Activated CD8-positive, alpha-beta memory T cell treated with anti-CD3 and anti-CD28 coated beads for 24 hours (primary cell): ENCODE data around the gene IQSEC3.

Experiments used
- DNase-seq: peaks from one replicate; pipeline ENCODE4 v3.0.0-alpha.2; 2020

The IQSEC3 gene

DNA sequence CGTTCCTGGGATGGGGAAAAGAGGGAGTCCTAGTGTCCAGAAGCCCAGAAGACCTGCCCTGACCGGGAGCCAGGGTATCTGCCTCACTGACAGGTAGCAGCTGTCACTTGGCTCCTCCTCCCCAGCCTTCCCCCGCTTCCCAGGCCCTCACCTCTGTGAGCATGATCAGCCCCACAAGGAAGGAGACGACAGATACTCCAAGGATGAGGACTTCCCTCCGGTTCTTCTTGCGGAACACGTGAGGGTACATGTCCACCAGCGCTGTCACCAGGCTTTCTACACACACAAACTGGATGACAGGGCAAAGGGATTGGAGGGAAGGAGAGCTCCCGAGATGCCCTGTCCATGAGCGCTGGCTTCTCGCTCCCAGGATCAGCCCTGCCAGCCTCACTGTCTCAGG is 157.3 kb downstream of the IQSEC3 start:
- DNase-seq, result no peak

DNA sequence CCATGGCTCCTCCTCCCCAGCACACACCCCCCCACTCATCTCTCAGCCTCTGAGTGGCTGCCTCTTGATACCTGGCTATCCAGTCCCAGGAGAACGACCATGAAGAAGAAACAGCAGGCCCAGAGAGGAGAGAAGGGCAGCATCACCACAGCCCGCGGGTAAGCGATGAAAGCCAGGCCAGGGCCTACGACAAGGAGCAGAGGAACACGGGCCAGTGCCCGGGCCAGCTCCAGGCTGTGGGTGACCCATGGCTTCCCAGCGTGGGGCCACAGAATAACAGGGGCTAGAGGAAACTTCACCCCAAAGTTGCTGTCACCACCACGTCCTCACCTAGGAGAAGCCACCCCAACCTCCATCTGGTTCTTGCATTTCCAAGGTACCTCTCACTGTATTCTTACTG is 157.8 kb downstream of the IQSEC3 start:
- DNase-seq, result no peak

DNA sequence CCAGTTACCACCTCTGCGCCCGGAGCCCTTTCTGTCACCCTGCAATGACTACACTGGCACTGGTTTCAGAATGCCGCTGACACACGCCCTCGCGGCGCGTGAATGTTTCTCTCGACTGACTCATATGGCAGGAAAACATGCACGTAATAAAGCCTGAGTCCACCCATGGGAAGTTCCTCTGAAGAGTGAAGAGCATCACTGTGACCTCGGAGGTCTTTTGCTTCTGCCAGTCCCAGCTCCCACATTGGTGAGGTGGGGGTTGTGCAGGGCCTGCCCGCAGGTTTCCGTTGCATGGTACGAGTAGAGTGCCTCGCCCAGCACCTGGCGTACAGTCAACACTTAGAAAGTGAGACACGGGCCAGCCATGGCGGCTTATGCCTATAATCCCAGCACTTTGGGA is 158.4 kb downstream of the IQSEC3 start:
- no peak for DNase-seq

DNA sequence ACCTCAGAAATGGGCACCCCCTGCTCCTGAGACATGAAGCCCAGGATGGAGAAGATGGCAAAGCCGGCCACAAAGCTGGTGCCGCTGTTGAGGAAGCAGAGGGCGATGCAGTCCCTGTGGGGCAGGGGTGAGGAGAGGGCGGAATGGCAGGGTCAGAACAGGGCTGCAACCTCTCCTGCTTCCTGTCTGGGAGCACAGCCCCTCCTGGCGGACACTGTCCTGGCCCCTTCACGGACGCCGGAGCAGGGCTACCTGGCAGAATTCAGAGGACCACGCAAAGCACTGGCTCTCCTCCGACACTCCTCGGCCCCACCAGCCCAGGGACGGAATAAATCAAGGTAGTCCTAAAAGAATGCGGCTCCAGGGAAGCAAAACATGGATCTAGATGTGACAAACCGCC is 159.8 kb downstream of the IQSEC3 start:
- DNase-seq, result no peak

DNA sequence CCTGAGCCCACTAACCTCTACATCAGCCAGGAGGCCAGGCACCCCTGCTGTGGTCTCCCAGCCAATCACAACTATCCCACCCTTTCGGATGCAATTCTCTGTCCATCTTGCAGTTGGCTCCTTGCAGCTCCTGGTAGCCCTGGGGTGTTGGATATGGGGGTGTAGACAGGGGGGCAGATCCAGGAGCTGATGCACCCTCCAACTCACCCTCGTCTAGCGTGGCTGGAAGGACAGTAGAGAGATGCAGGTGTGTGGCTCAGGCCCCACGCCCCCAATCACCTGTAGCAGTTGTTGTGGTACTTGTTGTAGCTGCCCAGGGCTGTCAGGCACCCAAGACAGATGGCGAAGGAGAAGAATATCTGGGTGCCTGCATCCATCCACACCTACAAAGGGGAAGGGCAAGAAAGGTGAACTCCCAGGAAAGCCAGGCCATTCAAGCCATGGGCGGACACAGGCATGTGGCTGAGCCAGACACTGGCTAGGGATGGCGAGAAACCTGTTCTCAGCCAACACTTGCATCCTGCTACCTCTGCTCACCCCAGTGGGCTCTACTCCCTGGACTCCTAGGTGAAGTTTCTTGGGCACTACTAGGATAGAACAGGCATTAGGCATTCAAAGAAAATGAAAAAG is 160.8 kb downstream of the IQSEC3 start:
- DNase-seq, result peak; percentile 42
